ENCODE data around the gene BORCS6. TPM values are rescaled to one million over a fixed set of nuclear protein-coding genes. Genes with fewer than 3 reads are reported as not detected.
A peak's percentile ranks its signal among the peaks of the same experiment; 100 is the strongest.
"Not testable (repeated sequence)": the region's sequence is repeated elsewhere in the genome, so short reads cannot be mapped to it uniquely, and the experiment has no call there.

BORCS6 gene
- total RNA-seq, 1 donor from 2014 or later, result 4.8 TPM

DNA sequence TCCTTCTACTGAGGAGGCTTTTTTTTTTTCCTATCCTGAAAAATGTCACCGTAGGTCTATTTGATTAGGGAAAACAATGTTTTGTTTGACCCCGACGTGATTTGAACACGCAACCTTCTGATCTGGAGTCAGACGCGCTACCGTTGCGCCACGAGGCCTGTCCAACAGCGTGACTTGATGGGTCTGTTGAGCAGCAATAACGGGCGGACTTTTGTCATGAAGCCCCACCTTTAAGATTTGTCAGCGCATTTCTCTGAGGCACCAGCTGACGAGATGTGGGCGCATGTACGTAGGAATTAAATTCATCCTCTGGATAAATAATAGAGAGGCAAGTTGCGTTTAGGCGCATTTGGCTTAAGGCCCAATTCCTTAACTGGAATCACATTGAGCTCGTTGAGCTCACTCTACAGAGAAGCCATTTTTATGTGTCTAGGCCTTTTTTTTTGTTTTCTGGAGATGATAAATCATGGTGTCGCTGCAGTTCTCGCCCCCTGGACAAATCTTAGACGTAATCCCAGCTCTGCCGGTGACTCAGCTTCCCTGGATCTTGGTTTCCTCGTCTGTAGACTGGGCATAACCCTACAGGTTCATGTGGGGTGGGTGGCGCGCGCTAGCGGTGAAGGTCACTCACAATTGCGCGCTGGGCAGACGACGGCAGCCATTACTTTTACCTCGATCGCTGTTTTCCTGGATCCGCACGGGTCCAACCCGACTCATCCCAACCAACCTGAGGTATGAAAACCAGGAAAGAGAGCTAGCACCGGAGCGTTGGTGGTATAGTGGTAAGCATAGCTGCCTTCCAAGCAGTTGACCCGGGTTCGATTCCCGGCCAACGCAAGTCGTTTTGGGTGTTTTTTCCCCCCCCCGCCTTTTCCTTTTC is 31.0 kb upstream of the BORCS6 start:
- Mint-ChIP-seq H3K27ac (peak overlapping the region; percentile 100), H3K4me1 (ENCODE audit: unreplicated experiment) (peaks cover 24% of the 10 kb centered on the region), H3K27me3 (peaks cover 25% of the 10 kb centered on the region), H3K9me3 (no peaks in the 10 kb centered on the region), H3K4me3 (peak overlapping the region; percentile 98), H3K36me3 (peaks cover 7% of the 10 kb centered on the region)
- TF ChIP-seq, protein P1, sequence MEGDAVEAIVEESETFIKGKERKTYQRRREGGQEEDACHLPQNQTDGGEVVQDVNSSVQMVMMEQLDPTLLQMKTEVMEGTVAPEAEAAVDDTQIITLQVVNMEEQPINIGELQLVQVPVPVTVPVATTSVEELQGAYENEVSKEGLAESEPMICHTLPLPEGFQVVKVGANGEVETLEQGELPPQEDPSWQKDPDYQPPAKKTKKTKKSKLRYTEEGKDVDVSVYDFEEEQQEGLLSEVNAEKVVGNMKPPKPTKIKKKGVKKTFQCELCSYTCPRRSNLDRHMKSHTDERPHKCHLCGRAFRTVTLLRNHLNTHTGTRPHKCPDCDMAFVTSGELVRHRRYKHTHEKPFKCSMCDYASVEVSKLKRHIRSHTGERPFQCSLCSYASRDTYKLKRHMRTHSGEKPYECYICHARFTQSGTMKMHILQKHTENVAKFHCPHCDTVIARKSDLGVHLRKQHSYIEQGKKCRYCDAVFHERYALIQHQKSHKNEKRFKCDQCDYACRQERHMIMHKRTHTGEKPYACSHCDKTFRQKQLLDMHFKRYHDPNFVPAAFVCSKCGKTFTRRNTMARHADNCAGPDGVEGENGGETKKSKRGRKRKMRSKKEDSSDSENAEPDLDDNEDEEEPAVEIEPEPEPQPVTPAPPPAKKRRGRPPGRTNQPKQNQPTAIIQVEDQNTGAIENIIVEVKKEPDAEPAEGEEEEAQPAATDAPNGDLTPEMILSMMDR (conservative IDR thresholded peaks at IDR 0.05), result no peak
- DNase-seq (ENCODE audit: extremely low spot score, unreplicated experiment), result peak; percentile 92

DNA sequence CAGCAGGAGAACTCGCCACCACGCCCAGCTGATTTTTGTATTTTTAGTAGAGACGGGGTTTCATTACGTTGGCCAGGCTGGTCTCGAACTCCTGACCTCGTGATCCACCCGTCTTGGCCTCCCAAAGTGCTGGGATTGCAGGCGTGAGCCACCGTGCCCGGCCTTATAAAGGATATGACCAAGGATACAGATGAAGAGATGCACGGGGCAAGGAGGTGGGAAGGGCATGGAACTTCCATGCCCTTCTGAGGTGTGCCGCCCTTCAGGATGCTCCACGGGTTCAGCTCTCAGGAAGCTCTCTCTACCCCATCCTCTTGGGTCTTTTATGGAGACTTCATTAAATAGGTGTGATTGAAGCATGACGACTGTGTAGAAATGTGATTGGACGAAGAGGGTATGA is 24.0 kb upstream of the BORCS6 start:
- not testable (repeated sequence) for H3K36me3 Mint-ChIP-seq; H3K27me3 Mint-ChIP-seq; DNase-seq (ENCODE audit: extremely low spot score, unreplicated experiment); H3K27ac Mint-ChIP-seq; H3K4me3 Mint-ChIP-seq; H3K9me3 Mint-ChIP-seq
- H3K4me1 Mint-ChIP-seq (ENCODE audit: unreplicated experiment), result peaks cover 15% of the 10 kb centered on the region

DNA sequence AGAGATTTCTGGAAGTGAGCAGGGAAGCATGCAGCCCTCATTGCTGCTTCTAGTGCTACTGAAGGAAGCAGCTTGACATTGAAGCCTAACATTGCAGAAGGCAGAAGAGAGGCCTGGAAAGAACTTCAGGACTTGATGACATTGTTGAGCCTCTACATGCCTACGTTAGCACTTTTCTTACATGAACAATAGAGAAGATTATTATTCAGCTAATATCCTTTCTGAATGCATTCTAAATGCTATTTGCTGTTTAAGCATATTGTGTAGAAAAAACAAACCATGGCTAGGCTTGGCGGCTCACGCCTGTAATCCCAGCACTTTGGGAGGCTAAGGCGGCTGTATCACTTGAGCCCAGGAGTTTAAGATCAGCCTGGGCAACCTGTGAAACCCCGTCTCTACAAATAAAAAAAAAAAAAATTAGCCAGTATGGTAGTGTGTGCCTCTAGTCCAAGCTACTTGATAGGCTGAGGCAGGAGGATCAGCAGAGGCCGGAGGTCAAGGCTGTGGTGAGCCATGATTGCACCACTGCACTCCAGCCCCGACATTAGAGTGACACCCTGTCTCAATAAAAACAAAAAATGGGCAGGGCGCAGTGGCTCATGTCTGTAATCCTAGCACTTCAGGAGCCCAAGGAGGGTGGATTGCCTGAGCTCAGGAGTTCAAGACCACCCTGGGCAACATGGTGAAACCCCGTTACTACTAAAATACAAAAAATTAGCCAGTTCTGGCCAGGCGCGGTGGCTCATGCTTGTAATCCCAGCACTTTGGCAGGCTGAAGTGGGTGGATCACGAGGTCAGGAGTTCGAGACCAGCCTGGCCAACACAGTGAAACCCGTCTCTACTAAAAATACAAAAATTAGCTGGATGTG is 22.6 kb upstream of the BORCS6 start:
- no peaks in the 10 kb centered on the region for H3K36me3 Mint-ChIP-seq
- H3K4me1 Mint-ChIP-seq (ENCODE audit: unreplicated experiment), result peaks cover 9% of the 10 kb centered on the region
- H3K4me3 Mint-ChIP-seq, result no peak overlapping the region
- no peak for DNase-seq (ENCODE audit: extremely low spot score, unreplicated experiment)
- H3K27ac Mint-ChIP-seq, result no peak overlapping the region
- no peaks in the 10 kb centered on the region for H3K9me3 Mint-ChIP-seq
- TF ChIP-seq, protein P1 (conservative IDR thresholded peaks at IDR 0.05), result no peak
- peaks cover 3% of the 10 kb centered on the region for H3K27me3 Mint-ChIP-seq

DNA sequence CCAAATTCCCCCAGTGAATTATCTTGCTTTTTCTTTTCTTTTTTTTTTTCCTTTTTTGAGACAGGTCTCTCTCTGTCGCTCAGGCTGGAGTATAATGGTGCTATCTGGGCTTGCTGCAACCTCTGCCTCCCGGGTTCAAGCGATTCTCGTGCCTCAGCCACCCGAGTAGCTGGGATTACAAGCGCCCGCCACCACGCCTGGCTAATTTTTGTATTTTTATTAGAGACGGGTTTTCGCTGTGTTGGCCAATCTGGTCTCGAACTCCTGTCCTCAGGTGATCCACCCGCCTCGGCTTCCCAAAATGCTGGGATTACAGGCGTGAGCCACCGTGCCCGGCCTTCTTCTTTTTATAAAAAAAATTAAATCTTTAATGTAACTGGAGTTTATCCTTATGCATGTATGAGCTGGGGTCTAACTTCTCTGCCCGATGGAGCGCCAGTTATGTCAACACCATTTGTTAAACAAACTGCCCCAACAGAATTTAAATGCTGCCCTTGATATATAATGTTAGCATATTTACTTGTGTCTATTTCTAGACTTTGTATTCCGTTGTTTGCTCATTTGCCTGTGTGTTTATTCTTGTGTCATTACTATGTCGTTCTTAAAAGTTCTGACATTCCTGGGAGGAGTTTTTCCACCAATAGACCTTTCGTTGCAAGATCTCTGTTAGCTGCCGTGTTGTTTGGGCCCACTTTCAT is 20.9 kb upstream of the BORCS6 start:
- peaks cover 3% of the 10 kb centered on the region for H3K27me3 Mint-ChIP-seq
- H3K27ac Mint-ChIP-seq, result peak overlapping the region; percentile 94
- H3K4me1 Mint-ChIP-seq (ENCODE audit: unreplicated experiment), result peaks cover 9% of the 10 kb centered on the region
- TF ChIP-seq, protein P1 (conservative IDR thresholded peaks at IDR 0.05), result no peak
- DNase-seq (ENCODE audit: extremely low spot score, unreplicated experiment), result no peak
- no peaks in the 10 kb centered on the region for H3K9me3 Mint-ChIP-seq
- peaks cover 7% of the 10 kb centered on the region for H3K36me3 Mint-ChIP-seq
- H3K4me3 Mint-ChIP-seq, result peak overlapping the region; percentile 99

DNA sequence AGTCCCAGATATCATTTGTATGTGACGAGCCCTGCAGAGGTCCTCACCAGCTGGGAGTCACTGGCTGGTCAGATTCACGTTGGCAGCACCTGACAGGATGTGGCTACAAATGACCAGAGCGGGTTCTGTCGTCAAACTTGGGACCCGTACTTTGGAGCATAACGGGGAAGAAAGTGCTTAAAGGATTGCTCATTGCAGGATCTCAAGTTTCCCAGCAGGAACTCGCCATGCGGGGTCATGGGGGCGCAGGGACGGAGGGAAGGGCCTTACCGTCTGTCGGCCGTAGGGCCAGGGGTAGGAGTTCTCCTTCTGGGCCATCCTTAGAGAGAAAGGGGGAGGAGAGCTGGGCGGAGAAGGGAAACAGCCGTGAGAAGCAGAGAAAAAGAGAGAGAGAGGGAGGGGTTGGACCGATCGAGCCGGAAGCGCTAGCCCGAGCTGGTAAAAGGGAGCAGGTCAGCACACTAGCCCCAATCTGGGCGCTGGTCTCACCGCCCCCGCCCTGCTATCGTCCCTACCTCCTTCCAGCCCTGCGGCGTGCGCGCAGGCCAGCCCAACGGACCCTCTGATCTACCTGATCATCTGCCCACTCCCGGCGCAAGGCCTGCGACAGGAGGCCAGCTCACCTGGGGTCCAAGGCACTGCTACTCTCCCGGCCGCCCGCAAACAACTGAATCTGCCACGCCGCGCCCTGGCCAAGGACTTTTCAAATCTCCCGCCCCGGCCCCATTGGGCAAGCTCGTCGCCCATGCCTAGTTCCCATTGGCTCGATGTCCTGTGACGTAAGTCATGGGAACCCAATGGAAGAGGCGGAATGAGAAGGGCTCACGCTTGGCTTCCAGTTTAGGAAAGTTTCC is 20.2 kb upstream of the BORCS6 start, which contains the start of gene AURKB:
TSS of gene AURKB (minus strand) at position 669 of the 854 bp plus-strand sequence. CDS start at position 318, 351 bp downstream.
- Mint-ChIP-seq H3K9me3 (no peaks in the 10 kb centered on the region), H3K4me1 (ENCODE audit: unreplicated experiment) (peaks cover 9% of the 10 kb centered on the region), H3K36me3 (peaks cover 7% of the 10 kb centered on the region), H3K27ac (peak within 1 kb of the TSS; percentile 94), H3K27me3 (peaks cover 3% of the 10 kb centered on the region), H3K4me3 (peak within 1 kb of the TSS; percentile 99)
- TF ChIP-seq, protein P1 (conservative IDR thresholded peaks at IDR 0.05), result no peak
- DNase-seq (ENCODE audit: extremely low spot score, unreplicated experiment), result peak; percentile 94

Measured in type B pancreatic cell (in vitro differentiated cells).